ENCODE data around the gene SPANXC.
"Not testable (repeated sequence)": the region's sequence is repeated elsewhere in the genome, so short reads cannot be mapped to it uniquely, and the experiment has no call there.

SPANXC gene

GRCh38 chrX:141242417-141242816, at the start of gene SPANXC:
Gene SPANXC (minus strand): TSS chrX:141242517. CDS start chrX:141242457, 60 bp downstream.
- DNase-seq: not testable (repeated sequence)

GRCh38 chrX:141279476-141279875, 37.2 kb upstream of the SPANXC start:
- no peak for DNase-seq

- DNase-seq: no peak
Observed at GRCh38 chrX:141278306-141278705, 36.0 kb upstream of the SPANXC start.

GRCh38 chrX:141258080-141258479, 15.8 kb upstream of the SPANXC start:
- no peak for DNase-seq

GRCh38 chrX:141221611-141222010, 20.7 kb downstream of the SPANXC start:
- no peak for DNase-seq

- no peak for DNase-seq
Observed at GRCh38 chrX:141220342-141221008, 21.8 kb downstream of the SPANXC start.

- DNase-seq: no peak
Observed at GRCh38 chrX:141214196-141214595, 28.1 kb downstream of the SPANXC start.

GRCh38 chrX:141201962-141202361, 40.4 kb downstream of the SPANXC start:
- no peak for DNase-seq

Data from activated CD4-positive, alpha-beta T cell treated with anti-CD3 and anti-CD28 coated beads for 1 hour (primary cell).